Lower leg skin (tissue), 4 donors: ENCODE results near the gene DNAJC8. TPM values are rescaled to one million over a fixed set of nuclear protein-coding genes. Genes with fewer than 3 reads are reported as not detected.

ENCODE experiments used
- DNase-seq, 2 donors: peaks; one replicate each; pipeline ENCODE4 v3.0.0-alpha.2; 2019; ENCODE audit warnings: low spot score in 2 of 2
- H3K4me3 ChIP-seq: fragments of 200-600 bp; sonication (generic); 2 replicates; pipeline ENCODE4 v1.5.1; 2017; ENCODE audit warnings: mild to moderate bottlenecking, low read depth; ENCODE audit not compliant: poor library complexity, severe bottlenecking
- POLR2A ChIP-seq, 2 donors: fragments of 450-650 bp; IDR thresholded peaks; one replicate each; pipeline ENCODE4 v1.6.1; 2016 to 2017; ENCODE audit warnings: antibody characterized with exemption in 2 of 2, mild to moderate bottlenecking in 1 of 2, moderate library complexity in 1 of 2
- WGBS, 2 donors: methylation state at CpG; one replicate each; pipeline ENCODE4 v1.1.5; 2018; 5-methylcytosine and 5-hydroxymethylcytosine counted together
- intact Hi-C: fragments of 100-400 bp; cut with DNase I; formaldehyde crosslinking; loops from one replicate; pipeline ENCODE4 v1.15.0; 2023; ENCODE audit warnings: low total_unique reads
- total RNA-seq, 4 donors: library from RNA; depleted of rRNA; stranded (reverse); fragments of >200 nt; gene quantifications; one replicate each; pipeline ENCODE4 v1.1.0, GENCODE V29; 2016
- TF ChIP-seq, protein P1 (sequence below), 3 donors: fragments of 450-650 bp; IDR thresholded peaks; one replicate each; pipeline ENCODE4 v1.5.1; 2016; ENCODE audit warnings: antibody characterized with exemption in 3 of 3, mild to moderate bottlenecking in 3 of 3, moderate library complexity in 2 of 3

DNAJC8 gene
- total RNA-seq, 4 donors from 2014 or later: 33.5 to 40.4 (median 35.3) TPM

DNA sequence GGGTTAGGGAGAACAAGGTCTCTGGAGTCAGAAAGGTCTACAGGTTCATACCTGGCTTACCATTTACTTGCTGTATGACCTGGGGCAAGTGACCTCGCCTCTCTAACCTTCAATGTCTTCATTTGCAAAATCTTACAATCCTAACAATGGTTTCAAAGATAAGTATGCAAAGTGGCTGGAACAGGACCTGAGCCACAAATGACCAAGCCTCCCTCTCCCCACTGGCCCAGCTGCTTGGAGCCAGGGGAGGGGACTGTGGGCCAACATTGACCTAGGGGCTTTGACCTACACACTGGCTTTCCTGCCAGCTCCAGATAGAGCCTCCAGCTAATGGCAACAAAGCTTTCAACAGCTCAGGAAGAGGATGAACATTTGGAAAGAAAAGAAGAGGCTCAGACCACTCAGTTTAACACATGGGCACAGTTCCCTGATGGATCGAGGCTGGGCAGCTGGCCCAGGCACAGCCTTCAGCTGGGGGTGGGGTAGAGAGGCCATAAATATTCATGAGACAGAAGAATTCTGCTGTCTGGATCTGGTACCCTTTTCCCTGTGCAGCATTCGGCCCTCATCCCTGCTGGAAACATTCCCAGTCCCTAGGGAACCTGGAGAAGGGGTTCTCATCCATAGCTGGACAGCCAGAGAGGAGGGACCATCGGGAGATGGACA, 69.2 kb downstream of the DNAJC8 start:
- no peak overlapping the region for H3K4me3 ChIP-seq
- 43 to 47% methylated on average over 4 of the region's 4 CpGs for WGBS, 2 donors
- DNase-seq: no peak
- intact Hi-C loops: no loop called here
- TF ChIP-seq, protein P1, sequence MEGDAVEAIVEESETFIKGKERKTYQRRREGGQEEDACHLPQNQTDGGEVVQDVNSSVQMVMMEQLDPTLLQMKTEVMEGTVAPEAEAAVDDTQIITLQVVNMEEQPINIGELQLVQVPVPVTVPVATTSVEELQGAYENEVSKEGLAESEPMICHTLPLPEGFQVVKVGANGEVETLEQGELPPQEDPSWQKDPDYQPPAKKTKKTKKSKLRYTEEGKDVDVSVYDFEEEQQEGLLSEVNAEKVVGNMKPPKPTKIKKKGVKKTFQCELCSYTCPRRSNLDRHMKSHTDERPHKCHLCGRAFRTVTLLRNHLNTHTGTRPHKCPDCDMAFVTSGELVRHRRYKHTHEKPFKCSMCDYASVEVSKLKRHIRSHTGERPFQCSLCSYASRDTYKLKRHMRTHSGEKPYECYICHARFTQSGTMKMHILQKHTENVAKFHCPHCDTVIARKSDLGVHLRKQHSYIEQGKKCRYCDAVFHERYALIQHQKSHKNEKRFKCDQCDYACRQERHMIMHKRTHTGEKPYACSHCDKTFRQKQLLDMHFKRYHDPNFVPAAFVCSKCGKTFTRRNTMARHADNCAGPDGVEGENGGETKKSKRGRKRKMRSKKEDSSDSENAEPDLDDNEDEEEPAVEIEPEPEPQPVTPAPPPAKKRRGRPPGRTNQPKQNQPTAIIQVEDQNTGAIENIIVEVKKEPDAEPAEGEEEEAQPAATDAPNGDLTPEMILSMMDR (IDR thresholded peaks at IDR 0.05): no peak

DNA sequence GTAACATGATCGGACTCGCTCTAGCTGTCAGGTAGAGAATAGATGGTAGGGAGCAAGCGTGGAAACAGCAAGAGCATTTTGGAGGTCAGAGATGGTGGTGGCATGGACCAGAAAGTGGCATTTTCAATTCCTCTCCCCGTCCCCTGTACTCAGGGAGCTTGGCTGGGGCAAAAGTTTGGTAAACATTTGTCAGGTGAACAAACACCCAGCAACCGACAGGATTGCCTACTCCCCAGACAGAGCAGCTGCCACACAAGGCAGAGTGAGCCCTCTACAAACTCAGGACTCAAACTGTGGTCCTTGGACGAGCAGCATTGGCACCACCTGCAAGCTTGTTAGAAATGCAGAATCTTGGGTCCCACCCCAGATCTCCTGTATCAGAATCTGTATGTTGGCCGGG, 70.7 kb downstream of the DNAJC8 start:
- 71 to 76% methylated on average over 7 of the region's 7 CpGs for WGBS, 2 donors
- no peak for DNase-seq
- intact Hi-C loops: no loop called here
- TF ChIP-seq, protein P1 (IDR thresholded peaks at IDR 0.05): no peak
- TF ChIP-seq POLR2A (IDR thresholded peaks at IDR 0.05): no peak
- H3K4me3 ChIP-seq: no peak overlapping the region

DNA sequence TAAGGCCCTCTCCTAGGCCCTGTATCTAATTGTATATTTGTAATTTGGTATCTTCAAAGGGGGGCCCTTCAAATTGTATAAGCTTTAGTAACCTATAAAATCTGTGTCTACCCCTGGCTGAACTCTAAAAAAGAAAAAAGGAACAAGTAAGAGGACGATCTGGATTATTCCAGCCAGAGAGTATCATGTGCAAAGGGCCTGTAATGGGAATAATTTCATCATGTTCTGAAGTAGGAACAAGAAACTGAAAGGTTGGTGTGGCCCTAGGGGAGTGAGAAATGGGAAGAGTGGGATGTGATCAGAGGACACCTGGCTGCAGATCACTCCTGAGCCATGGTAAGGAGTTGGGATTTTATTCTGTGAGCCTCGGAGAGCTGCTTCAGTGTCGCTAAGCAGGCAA, 71.1 kb downstream of the DNAJC8 start:
- TF ChIP-seq, protein P1 (IDR thresholded peaks at IDR 0.05): no peak
- TF ChIP-seq POLR2A (IDR thresholded peaks at IDR 0.05): no peak
- H3K4me3 ChIP-seq: no peak overlapping the region
- intact Hi-C loops: no loop called here
- DNase-seq: no peak
- 58 to 74% methylated on average over 3 of the region's 3 CpGs for WGBS, 2 donors

DNA sequence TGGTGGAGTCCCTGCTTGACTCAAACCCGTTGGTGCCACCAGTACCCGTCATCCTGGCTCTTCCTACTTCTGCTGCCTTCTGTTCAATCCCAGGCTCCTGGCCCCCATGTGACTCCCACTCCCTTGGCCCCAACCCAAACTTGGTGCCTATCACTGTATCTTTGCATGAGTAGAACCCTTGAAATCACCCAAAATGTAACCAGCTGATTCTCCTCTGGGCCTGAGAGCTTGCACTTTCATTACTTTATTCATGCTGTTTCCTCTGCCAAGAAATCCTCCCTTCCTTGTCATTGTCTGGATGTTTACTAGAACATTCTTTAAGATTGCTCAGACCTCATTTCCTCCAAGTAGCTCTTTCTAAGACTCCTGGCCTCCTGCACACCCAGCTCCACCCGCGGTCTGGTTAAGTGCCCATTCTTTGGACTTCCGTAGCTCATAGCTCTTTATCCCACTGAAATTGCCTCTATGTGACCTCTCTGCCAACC, 72.0 kb downstream of the DNAJC8 start:
- 72 to 79% methylated on average over 5 of the region's 5 CpGs for WGBS, 2 donors
- no peak for DNase-seq
- intact Hi-C loops: no loop called here

DNA sequence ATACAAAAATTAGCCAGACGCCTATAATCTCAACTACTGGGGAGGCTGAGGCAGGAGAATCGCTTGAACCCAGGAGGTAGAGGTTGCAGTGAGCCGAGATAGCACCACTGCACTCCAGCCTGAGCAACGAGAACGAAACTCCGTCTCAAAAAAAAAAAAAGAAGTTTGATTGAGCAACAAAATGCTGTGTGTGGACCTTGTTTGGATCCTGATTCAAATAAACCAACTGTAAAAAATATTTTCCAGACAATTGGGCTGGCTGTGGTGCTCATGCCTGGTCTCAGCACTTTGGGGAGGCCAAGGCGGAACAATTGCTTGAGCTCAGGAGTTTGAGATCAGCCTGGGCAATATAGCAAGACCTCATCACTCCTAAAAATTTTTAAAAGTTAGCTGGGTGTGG, 73.1 kb downstream of the DNAJC8 start:
- TF ChIP-seq, protein P1 (IDR thresholded peaks at IDR 0.05): no peak
- no peak for TF ChIP-seq POLR2A (IDR thresholded peaks at IDR 0.05)
- H3K4me3 ChIP-seq: no peak overlapping the region
- intact Hi-C loops: no loop called here
- no peak for DNase-seq
- 89 to 92% methylated on average over 7 of the region's 7 CpGs for WGBS, 2 donors

More for the DNA sequence above, 72.0 kb downstream of the DNAJC8 start:
- TF ChIP-seq, protein P1 (IDR thresholded peaks at IDR 0.05): no peak
- TF ChIP-seq POLR2A (IDR thresholded peaks at IDR 0.05): no peak
- no peak overlapping the region for H3K4me3 ChIP-seq

DNA sequence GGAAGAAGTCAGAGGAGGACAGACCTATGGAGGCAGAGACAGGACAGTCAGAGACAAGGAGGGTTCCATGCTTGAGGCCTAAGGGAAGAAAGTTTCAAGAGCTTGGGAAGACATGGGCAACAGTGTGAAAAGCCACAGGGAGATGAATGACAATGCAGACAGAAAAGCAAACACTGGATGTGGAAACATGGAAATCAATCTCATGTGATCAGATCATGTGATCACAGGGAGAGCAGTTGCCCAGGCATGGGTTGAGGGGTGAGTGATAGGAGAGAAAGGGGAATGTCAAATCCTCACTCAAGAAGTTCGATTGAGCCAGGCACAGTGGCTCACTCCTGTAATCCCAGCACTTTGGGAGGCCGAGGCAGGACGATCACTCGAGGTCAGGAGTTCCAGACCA, 73.6 kb downstream of the DNAJC8 start:
- 91 to 93% methylated on average over 4 of the region's 4 CpGs for WGBS, 2 donors
- TF ChIP-seq, protein P1 (IDR thresholded peaks at IDR 0.05): no peak
- no peak for TF ChIP-seq POLR2A (IDR thresholded peaks at IDR 0.05)
- intact Hi-C loops: no loop called here
- no peak overlapping the region for H3K4me3 ChIP-seq
- DNase-seq: no peak
